WTC11 (cell line): Measurements from ENCODE around the gene IFRD2. TPM values are rescaled to one million over a fixed set of nuclear protein-coding genes. Genes with fewer than 3 reads are reported as not detected.

Source experiments
- ATAC-seq: fragments of 200-7000 bp; cut with Tn5 transposase; 2 replicates; pipeline ENCODE4 v1.10.0; 2021; ENCODE audit warnings: mild to moderate bottlenecking, moderate library complexity
- CTCF ChIA-PET: fragments of 300-600 bp; sonication (Branson Sonifier 250); formaldehyde crosslinking; loops from one replicate; lab custom pipeline; 2021; ENCODE audit warnings: antibody characterized with exemption; lab: Charles Lee
- POLR2A ChIA-PET: fragments of 350-600 bp; sonication (Branson Sonifier 250); formaldehyde crosslinking; loops from one replicate; lab custom pipeline; 2021; ENCODE audit warnings: antibody characterized with exemption; lab: Charles Lee
- DNase-seq: peaks from one replicate; pipeline ENCODE4 v3.0.0; 2021; ENCODE audit warnings: low spot score
- H3K27ac Mint-ChIP-seq: 2 replicates; pipeline ENCODE4 v1.8.0; 2021; ENCODE audit warnings: mixed read lengths
- H3K27me3 Mint-ChIP-seq: 2 replicates; pipeline ENCODE4 v1.8.0; 2021; ENCODE audit warnings: low read depth, mild to moderate bottlenecking, moderate library complexity, mixed read lengths
- H3K36me3 Mint-ChIP-seq: 2 replicates; pipeline ENCODE4 v1.8.0; 2021; ENCODE audit warnings: mixed read lengths
- H3K4me1 Mint-ChIP-seq: 2 replicates; pipeline ENCODE4 v1.8.0; 2022; ENCODE audit warnings: mixed read lengths
- H3K4me3 Mint-ChIP-seq: 2 replicates; pipeline ENCODE4 v1.8.0; 2021; ENCODE audit warnings: mild to moderate bottlenecking, moderate library complexity, mixed read lengths
- H3K9me3 Mint-ChIP-seq: 2 replicates; pipeline ENCODE4 v1.8.0; 2021; ENCODE audit warnings: mixed read lengths
- ETV6 ChIP-seq: sonication (generic); formaldehyde crosslinking; IDR thresholded peaks from 2 replicates; pipeline ENCODE4 v1.8.1; 2022; ENCODE audit warnings: mild to moderate bottlenecking, missing genetic modification reagents
- FOXP1 ChIP-seq: sonication (generic); formaldehyde crosslinking; IDR thresholded peaks from 2 replicates; pipeline ENCODE4 v1.8.0; 2022; ENCODE audit warnings: missing genetic modification reagents, mild to moderate bottlenecking, moderate library complexity, borderline replicate concordance
- RORB ChIP-seq: fragments of 250-450 bp; sonication (Bioruptor Pico); IDR thresholded peaks from 2 replicates; pipeline ENCODE4 v1.9.0; 2021; ENCODE audit warnings: mild to moderate bottlenecking
- SP1 ChIP-seq: sonication (generic); formaldehyde crosslinking; conservative IDR thresholded peaks from 2 replicates; pipeline ENCODE4 v1.8.1; 2022; ENCODE audit warnings: missing genetic modification reagents
- ZNF263 ChIP-seq: sonication (generic); formaldehyde crosslinking; IDR thresholded peaks from 2 replicates; pipeline ENCODE4 v1.8.1; 2022; ENCODE audit warnings: low read depth, mild to moderate bottlenecking, moderate library complexity, missing genetic modification reagents
- ZNF396 ChIP-seq: fragments of 250-450 bp; sonication (Bioruptor Pico); IDR thresholded peaks from 2 replicates; pipeline ENCODE4 v1.8.0; 2021; ENCODE audit warnings: mild to moderate bottlenecking, moderate library complexity, borderline replicate concordance
- total RNA-seq: library from RNA; stranded (reverse); gene quantifications from 3 replicates; pipeline ENCODE4 v1.2.3, GENCODE V29; 2021
- TF ChIP-seq, protein P1 (sequence below): sonication (generic); formaldehyde crosslinking; IDR thresholded peaks from 2 replicates; pipeline ENCODE4 v1.8.0; 2022; ENCODE audit warnings: mild to moderate bottlenecking, missing genetic modification reagents
- TF ChIP-seq, protein P2 (sequence below): fragments of 250-450 bp; sonication (Bioruptor Pico); IDR thresholded peaks from 2 replicates; pipeline ENCODE4 v2.1.2; 2022; ENCODE audit warnings: mild to moderate bottlenecking, moderate library complexity
- TF ChIP-seq, protein P3 (sequence below): sonication (generic); formaldehyde crosslinking; IDR thresholded peaks from 2 replicates; pipeline ENCODE4 v1.8.1; 2023; ENCODE audit warnings: mild to moderate bottlenecking, missing genetic modification reagents, borderline replicate concordance
- TF ChIP-seq, protein P4 (sequence below): sonication (generic); formaldehyde crosslinking; IDR thresholded peaks from 2 replicates; pipeline ENCODE4 v1.8.0; 2023; ENCODE audit warnings: missing genetic modification reagents, mild to moderate bottlenecking, borderline replicate concordance
- TF ChIP-seq, protein P5 (sequence below): sonication (generic); formaldehyde crosslinking; IDR thresholded peaks from 2 replicates; pipeline ENCODE4 v1.8.1; 2022; ENCODE audit warnings: low read depth, missing genetic modification reagents, borderline replicate concordance
- TF ChIP-seq, protein P6 (sequence below): sonication (generic); formaldehyde crosslinking; IDR thresholded peaks from 2 replicates; pipeline ENCODE4 v1.8.1; 2023; ENCODE audit warnings: mild to moderate bottlenecking, missing genetic modification reagents

The IFRD2 gene
- total RNA-seq, 1 experiment from 2014 or later = 92.0 TPM

DNA sequence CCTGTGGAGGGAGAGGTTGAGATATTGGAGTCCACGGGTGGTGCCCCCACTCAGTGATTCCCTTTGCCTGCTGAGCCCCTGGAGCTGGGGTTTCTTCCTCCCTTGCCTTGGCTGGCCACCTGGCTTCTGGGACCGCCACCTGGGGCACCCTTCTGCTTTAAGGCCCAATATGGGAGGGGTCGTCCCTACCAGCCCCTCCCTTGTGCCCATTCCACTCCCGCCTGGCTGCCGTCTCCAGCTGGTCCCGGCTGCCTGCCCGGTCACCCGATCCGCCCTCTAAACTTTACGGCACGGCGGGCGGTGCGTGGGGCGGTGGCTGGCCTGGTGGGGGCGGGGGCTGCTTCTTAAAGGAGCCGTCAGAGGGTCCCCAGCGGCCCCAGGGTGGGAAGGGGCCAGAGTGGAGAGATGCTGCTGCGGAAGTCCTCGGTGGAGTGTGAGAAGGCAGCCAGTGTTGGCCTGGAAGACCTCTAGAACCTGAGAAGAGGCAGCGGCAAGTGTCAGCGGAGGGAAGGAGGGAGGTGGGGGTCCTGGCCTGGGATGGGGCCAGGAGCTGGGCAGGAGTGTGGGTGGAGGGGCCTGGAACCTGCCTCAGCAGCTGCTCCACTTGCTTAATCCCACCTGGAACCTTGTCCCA lies 24.8 kb downstream of the IFRD2 start:
- Mint-ChIP-seq H3K36me3 (no peaks in the 10 kb centered on the region), H3K9me3 (no peaks in the 10 kb centered on the region), H3K4me1 (peaks cover 51% of the 10 kb centered on the region), H3K27ac (no peak overlapping the region), H3K4me3 (peak overlapping the region; percentile 24; the same call in 1 of the 2 replicates), H3K27me3 (no peaks in the 10 kb centered on the region; the same call in none of the 2 replicates)
- ATAC-seq (no peak), DNase-seq (peak; percentile 52)
- ChIA-PET POLR2A (interaction anchor here (0.5 to 1.8 kb wide), 4 partner anchors 21 to 54 kb away, joined by 4 to 6 read pairs (median 5); no protein-coding TSS in a partner anchor), CTCF (interaction anchor here (0.6 to 12.5 kb wide), 14 partner anchors 8 to 102 kb away, joined by 3 to 145 read pairs (median 4); partner anchors contain the start of genes GNAT1 and HYAL2)
- TF ChIP-seq, protein P1, sequence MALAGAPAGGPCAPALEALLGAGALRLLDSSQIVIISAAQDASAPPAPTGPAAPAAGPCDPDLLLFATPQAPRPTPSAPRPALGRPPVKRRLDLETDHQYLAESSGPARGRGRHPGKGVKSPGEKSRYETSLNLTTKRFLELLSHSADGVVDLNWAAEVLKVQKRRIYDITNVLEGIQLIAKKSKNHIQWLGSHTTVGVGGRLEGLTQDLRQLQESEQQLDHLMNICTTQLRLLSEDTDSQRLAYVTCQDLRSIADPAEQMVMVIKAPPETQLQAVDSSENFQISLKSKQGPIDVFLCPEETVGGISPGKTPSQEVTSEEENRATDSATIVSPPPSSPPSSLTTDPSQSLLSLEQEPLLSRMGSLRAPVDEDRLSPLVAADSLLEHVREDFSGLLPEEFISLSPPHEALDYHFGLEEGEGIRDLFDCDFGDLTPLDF = no peak
- TF ChIP-seq RORB = no peak
- TF ChIP-seq, protein P2, sequence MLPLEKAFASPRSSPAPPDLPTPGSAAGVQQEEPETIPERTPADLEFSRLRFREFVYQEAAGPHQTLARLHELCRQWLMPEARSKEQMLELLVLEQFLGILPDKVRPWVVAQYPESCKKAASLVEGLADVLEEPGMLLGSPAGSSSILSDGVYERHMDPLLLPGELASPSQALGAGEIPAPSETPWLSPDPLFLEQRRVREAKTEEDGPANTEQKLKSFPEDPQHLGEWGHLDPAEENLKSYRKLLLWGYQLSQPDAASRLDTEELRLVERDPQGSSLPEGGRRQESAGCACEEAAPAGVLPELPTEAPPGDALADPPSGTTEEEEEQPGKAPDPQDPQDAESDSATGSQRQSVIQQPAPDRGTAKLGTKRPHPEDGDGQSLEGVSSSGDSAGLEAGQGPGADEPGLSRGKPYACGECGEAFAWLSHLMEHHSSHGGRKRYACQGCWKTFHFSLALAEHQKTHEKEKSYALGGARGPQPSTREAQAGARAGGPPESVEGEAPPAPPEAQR (CRISPR knock-in tag) = no peak
- no peak for TF ChIP-seq ZNF396
- TF ChIP-seq SP1 = no peak
- TF ChIP-seq FOXP1 = no peak
- TF ChIP-seq, protein P3, sequence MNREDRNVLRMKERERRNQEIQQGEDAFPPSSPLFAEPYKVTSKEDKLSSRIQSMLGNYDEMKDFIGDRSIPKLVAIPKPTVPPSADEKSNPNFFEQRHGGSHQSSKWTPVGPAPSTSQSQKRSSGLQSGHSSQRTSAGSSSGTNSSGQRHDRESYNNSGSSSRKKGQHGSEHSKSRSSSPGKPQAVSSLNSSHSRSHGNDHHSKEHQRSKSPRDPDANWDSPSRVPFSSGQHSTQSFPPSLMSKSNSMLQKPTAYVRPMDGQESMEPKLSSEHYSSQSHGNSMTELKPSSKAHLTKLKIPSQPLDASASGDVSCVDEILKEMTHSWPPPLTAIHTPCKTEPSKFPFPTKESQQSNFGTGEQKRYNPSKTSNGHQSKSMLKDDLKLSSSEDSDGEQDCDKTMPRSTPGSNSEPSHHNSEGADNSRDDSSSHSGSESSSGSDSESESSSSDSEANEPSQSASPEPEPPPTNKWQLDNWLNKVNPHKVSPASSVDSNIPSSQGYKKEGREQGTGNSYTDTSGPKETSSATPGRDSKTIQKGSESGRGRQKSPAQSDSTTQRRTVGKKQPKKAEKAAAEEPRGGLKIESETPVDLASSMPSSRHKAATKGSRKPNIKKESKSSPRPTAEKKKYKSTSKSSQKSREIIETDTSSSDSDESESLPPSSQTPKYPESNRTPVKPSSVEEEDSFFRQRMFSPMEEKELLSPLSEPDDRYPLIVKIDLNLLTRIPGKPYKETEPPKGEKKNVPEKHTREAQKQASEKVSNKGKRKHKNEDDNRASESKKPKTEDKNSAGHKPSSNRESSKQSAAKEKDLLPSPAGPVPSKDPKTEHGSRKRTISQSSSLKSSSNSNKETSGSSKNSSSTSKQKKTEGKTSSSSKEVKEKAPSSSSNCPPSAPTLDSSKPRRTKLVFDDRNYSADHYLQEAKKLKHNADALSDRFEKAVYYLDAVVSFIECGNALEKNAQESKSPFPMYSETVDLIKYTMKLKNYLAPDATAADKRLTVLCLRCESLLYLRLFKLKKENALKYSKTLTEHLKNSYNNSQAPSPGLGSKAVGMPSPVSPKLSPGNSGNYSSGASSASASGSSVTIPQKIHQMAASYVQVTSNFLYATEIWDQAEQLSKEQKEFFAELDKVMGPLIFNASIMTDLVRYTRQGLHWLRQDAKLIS (CRISPR knock-in tag) = no peak
- TF ChIP-seq ZNF263 = no peak
- TF ChIP-seq, protein P4, sequence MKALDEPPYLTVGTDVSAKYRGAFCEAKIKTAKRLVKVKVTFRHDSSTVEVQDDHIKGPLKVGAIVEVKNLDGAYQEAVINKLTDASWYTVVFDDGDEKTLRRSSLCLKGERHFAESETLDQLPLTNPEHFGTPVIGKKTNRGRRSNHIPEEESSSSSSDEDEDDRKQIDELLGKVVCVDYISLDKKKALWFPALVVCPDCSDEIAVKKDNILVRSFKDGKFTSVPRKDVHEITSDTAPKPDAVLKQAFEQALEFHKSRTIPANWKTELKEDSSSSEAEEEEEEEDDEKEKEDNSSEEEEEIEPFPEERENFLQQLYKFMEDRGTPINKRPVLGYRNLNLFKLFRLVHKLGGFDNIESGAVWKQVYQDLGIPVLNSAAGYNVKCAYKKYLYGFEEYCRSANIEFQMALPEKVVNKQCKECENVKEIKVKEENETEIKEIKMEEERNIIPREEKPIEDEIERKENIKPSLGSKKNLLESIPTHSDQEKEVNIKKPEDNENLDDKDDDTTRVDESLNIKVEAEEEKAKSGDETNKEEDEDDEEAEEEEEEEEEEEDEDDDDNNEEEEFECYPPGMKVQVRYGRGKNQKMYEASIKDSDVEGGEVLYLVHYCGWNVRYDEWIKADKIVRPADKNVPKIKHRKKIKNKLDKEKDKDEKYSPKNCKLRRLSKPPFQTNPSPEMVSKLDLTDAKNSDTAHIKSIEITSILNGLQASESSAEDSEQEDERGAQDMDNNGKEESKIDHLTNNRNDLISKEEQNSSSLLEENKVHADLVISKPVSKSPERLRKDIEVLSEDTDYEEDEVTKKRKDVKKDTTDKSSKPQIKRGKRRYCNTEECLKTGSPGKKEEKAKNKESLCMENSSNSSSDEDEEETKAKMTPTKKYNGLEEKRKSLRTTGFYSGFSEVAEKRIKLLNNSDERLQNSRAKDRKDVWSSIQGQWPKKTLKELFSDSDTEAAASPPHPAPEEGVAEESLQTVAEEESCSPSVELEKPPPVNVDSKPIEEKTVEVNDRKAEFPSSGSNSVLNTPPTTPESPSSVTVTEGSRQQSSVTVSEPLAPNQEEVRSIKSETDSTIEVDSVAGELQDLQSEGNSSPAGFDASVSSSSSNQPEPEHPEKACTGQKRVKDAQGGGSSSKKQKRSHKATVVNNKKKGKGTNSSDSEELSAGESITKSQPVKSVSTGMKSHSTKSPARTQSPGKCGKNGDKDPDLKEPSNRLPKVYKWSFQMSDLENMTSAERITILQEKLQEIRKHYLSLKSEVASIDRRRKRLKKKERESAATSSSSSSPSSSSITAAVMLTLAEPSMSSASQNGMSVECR = no peak
- TF ChIP-seq, protein P5, sequence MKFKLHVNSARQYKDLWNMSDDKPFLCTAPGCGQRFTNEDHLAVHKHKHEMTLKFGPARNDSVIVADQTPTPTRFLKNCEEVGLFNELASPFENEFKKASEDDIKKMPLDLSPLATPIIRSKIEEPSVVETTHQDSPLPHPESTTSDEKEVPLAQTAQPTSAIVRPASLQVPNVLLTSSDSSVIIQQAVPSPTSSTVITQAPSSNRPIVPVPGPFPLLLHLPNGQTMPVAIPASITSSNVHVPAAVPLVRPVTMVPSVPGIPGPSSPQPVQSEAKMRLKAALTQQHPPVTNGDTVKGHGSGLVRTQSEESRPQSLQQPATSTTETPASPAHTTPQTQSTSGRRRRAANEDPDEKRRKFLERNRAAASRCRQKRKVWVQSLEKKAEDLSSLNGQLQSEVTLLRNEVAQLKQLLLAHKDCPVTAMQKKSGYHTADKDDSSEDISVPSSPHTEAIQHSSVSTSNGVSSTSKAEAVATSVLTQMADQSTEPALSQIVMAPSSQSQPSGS = no peak
- TF ChIP-seq, protein P6, sequence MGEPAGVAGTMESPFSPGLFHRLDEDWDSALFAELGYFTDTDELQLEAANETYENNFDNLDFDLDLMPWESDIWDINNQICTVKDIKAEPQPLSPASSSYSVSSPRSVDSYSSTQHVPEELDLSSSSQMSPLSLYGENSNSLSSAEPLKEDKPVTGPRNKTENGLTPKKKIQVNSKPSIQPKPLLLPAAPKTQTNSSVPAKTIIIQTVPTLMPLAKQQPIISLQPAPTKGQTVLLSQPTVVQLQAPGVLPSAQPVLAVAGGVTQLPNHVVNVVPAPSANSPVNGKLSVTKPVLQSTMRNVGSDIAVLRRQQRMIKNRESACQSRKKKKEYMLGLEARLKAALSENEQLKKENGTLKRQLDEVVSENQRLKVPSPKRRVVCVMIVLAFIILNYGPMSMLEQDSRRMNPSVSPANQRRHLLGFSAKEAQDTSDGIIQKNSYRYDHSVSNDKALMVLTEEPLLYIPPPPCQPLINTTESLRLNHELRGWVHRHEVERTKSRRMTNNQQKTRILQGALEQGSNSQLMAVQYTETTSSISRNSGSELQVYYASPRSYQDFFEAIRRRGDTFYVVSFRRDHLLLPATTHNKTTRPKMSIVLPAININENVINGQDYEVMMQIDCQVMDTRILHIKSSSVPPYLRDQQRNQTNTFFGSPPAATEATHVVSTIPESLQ (CRISPR knock-in tag) = no peak
- no peak for TF ChIP-seq ETV6 (CRISPR knock-in tag)
